IMR-90 (cell line): ENCODE measurements around the gene MROH2B. TPM values are rescaled to one million over a fixed set of nuclear protein-coding genes. Genes with fewer than 3 reads are reported as not detected.

Experiments used
- ATAC-seq: fragments of 200-7000 bp; cut with Tn5 transposase; 2 replicates; pipeline ENCODE4 v1.9.1; 2020; ENCODE audit warnings: low read depth, mild to moderate bottlenecking, moderate library complexity
- BruUV-seq: library from RNA; stranded (reverse); fragments of 400-500 nt; replicated peaks from 2 replicates; lab custom pipeline; 2021; lab: Mats Ljungman, UMichigan
- CTCF ChIA-PET: fragments of 300-600 bp; formaldehyde crosslinking; extraction: SDS; loops from one replicate; lab custom pipeline; 2021; ENCODE audit warnings: antibody characterized with exemption; lab: Yijun Ruan, JAX
- POLR2A ChIA-PET: fragments of 300-600 bp; sonication (Branson Sonifier 250); formaldehyde crosslinking; loops from one replicate; lab custom pipeline; 2022; ENCODE audit warnings: antibody characterized with exemption; ENCODE audit not compliant: unreplicated experiment; lab: Charles Lee
- DNase-seq: peaks from one replicate; pipeline ENCODE4 v3.0.0; 2013
- H2AFZ ChIP-seq: replicated peaks from 2 replicates; pipeline ENCODE3; 2013; ENCODE audit warnings: low read length, mild to moderate bottlenecking; ENCODE audit not compliant: poor library complexity
- H2AK5ac ChIP-seq: 2 replicates; pipeline ENCODE4 v1.6.1; 2013; ENCODE audit warnings: low read depth, low read length, inconsistent platforms
- H2AK9ac ChIP-seq: replicated peaks from 2 replicates; pipeline ENCODE3; 2013; ENCODE audit warnings: mild to moderate bottlenecking, low read depth, low read length, moderate library complexity; ENCODE audit not compliant: poor library complexity
- H2BK120ac ChIP-seq: 2 replicates; pipeline ENCODE4 v1.6.1; 2013; ENCODE audit warnings: low read depth, low read length, inconsistent platforms
- H2BK15ac ChIP-seq: 3 replicates; pipeline ENCODE4 v1.6.1; 2013; ENCODE audit warnings: low read depth, low read length, inconsistent platforms
- H2BK20ac ChIP-seq: 2 replicates; pipeline ENCODE4 v1.6.1; 2013; ENCODE audit warnings: low read depth, mild to moderate bottlenecking, inconsistent platforms, low read length, moderate library complexity
- H2BK5ac ChIP-seq: 2 replicates; pipeline ENCODE4 v1.6.1; 2013; ENCODE audit warnings: mild to moderate bottlenecking, low read depth, low read length, inconsistent platforms; ENCODE audit not compliant: poor library complexity, severe bottlenecking
- H3K14ac ChIP-seq: replicated peaks from 2 replicates; pipeline ENCODE4 v1.6.1; 2013; ENCODE audit warnings: low read depth, low read length, inconsistent platforms
- H3K18ac ChIP-seq: 2 replicates; pipeline ENCODE4 v1.6.1; 2013; ENCODE audit warnings: low read depth, low read length, control low read depth
- H3K23ac ChIP-seq: 2 replicates; pipeline ENCODE4 v1.6.1; 2013; ENCODE audit warnings: low read depth, low read length, inconsistent platforms
- H3K27ac ChIP-seq: 2 replicates; pipeline ENCODE4 v1.5.1; 2013; ENCODE audit warnings: mild to moderate bottlenecking, control low read depth, low read length; ENCODE audit not compliant: insufficient read depth
- H3K27me3 ChIP-seq: 2 replicates; pipeline ENCODE4 v1.6.1; 2013; ENCODE audit warnings: low read length; ENCODE audit not compliant: control insufficient read depth, insufficient read depth
- H3K36me3 ChIP-seq: 2 replicates; pipeline ENCODE4 v1.6.1; 2013; ENCODE audit warnings: low read length, mixed read lengths; ENCODE audit not compliant: control insufficient read depth, insufficient read depth
- H3K4ac ChIP-seq: 2 replicates; pipeline ENCODE4 v1.6.1; 2013; ENCODE audit warnings: low read depth, low read length, inconsistent platforms
- H3K4me1 ChIP-seq: 2 replicates; pipeline ENCODE4 v1.6.1; 2013; ENCODE audit warnings: low read length, mixed read lengths; ENCODE audit not compliant: control insufficient read depth, insufficient read depth
- H3K4me2 ChIP-seq: 2 replicates; pipeline ENCODE4 v1.6.1; 2013; ENCODE audit warnings: low read depth, mild to moderate bottlenecking, control low read depth, low read length, moderate library complexity
- H3K4me3 ChIP-seq: 2 replicates; pipeline ENCODE4 v1.5.1; 2013; ENCODE audit warnings: low read depth, mild to moderate bottlenecking, control low read depth, low read length, moderate library complexity; ENCODE audit not compliant: insufficient read depth
- H3K56ac ChIP-seq: 2 replicates; pipeline ENCODE4 v1.6.1; 2013; ENCODE audit warnings: low read length, inconsistent platforms; ENCODE audit not compliant: insufficient read depth; ENCODE audit errors: extremely low read depth
- H3K79me1 ChIP-seq, 2 experiments: 2 replicates each; pipeline ENCODE4 v1.6.1; 2013; ENCODE audit warnings: low read length in 2 of 2, inconsistent platforms in 1 of 2, low read depth in 1 of 2
- H3K9ac ChIP-seq: 2 replicates; pipeline ENCODE4 v1.6.1; 2013; ENCODE audit warnings: low read depth, low read length, control low read depth
- H3K9me1 ChIP-seq: 2 replicates; pipeline ENCODE4 v1.6.1; 2013; ENCODE audit warnings: low read length, inconsistent platforms; ENCODE audit not compliant: insufficient read depth
- H3K9me3 ChIP-seq: 2 replicates; pipeline ENCODE4 v1.6.1; 2013; ENCODE audit warnings: low read length; ENCODE audit not compliant: control insufficient read depth, insufficient read depth
- H4K20me1 ChIP-seq: 2 replicates; pipeline ENCODE4 v1.6.1; 2013; ENCODE audit warnings: low read length, inconsistent platforms; ENCODE audit not compliant: insufficient read depth
- H4K5ac ChIP-seq: 2 replicates; pipeline ENCODE4 v1.6.1; 2013; ENCODE audit warnings: mild to moderate bottlenecking, low read depth, low read length, control low read depth
- H4K8ac ChIP-seq, 2 experiments: 2 replicates each; pipeline ENCODE4 v1.6.1; 2013; ENCODE audit warnings: low read depth in 2 of 2, low read length in 2 of 2, control low read depth in 1 of 2, inconsistent platforms in 1 of 2
- H4K91ac ChIP-seq: 2 replicates; pipeline ENCODE4 v1.6.1; 2013; ENCODE audit warnings: low read depth, low read length, inconsistent platforms; ENCODE audit not compliant: insufficient read depth
- BHLHE40 ChIP-seq: fragments of 150-350 bp; IDR thresholded peaks from 2 replicates; pipeline ENCODE4 v1.6.1; 2016; ENCODE audit warnings: mild to moderate bottlenecking, low read depth, low read length
- CEBPB ChIP-seq: IDR thresholded peaks from 2 replicates; pipeline ENCODE4 v1.6.1; 2012; ENCODE audit warnings: low read depth, low read length, improper control_type of control experiment
- CHD1 ChIP-seq: IDR thresholded peaks from 2 replicates; pipeline ENCODE4 v1.6.1; 2012; ENCODE audit warnings: low read depth, low read length, improper control_type of control experiment
- ELK1 ChIP-seq: fragments of 150-350 bp; IDR thresholded peaks from 2 replicates; pipeline ENCODE4 v1.6.1; 2016; ENCODE audit warnings: low read depth, mild to moderate bottlenecking, low read length, moderate library complexity, borderline replicate concordance
- FOS ChIP-seq: fragments of 150-350 bp; IDR thresholded peaks from 2 replicates; pipeline ENCODE4 v1.6.1; 2016; ENCODE audit warnings: low read depth, low read length
- MAFK ChIP-seq: IDR thresholded peaks from 2 replicates; pipeline ENCODE4 v1.6.1; 2012; ENCODE audit warnings: low read depth, low read length, improper control_type of control experiment
- MAZ ChIP-seq: IDR thresholded peaks from 2 replicates; pipeline ENCODE4 v1.6.1; 2012; ENCODE audit warnings: low read depth, mild to moderate bottlenecking, low read length, improper control_type of control experiment, moderate library complexity, borderline replicate concordance
- MXI1 ChIP-seq: IDR thresholded peaks from 2 replicates; pipeline ENCODE4 v1.6.1; 2012; ENCODE audit warnings: low read depth, mild to moderate bottlenecking, low read length, moderate library complexity, borderline replicate concordance
- NFE2L2 ChIP-seq: fragments of 150-350 bp; IDR thresholded peaks from 2 replicates; pipeline ENCODE4 v1.6.1; 2016; ENCODE audit warnings: low read depth, mild to moderate bottlenecking, low read length
- RAD21 ChIP-seq: IDR thresholded peaks from 2 replicates; pipeline ENCODE4 v1.6.1; 2012; ENCODE audit warnings: low read length, improper control_type of control experiment
- RCOR1 ChIP-seq: IDR thresholded peaks from 2 replicates; pipeline ENCODE4 v1.6.1; 2012; ENCODE audit warnings: mild to moderate bottlenecking, low read length, improper control_type of control experiment; ENCODE audit not compliant: insufficient replicate concordance
- RFX5 ChIP-seq: IDR thresholded peaks from 2 replicates; pipeline ENCODE4 v1.8.0; 2012; ENCODE audit warnings: low read depth, mild to moderate bottlenecking, low read length, moderate library complexity
- SMC3 ChIP-seq: fragments of 150-350 bp; IDR thresholded peaks from 2 replicates; pipeline ENCODE4 v1.6.1; 2016; ENCODE audit warnings: low read depth, mild to moderate bottlenecking, antibody characterized with exemption, low read length, moderate library complexity
- USF2 ChIP-seq: fragments of 150-350 bp; IDR thresholded peaks from 2 replicates; pipeline ENCODE4 v1.6.1; 2017; ENCODE audit warnings: mild to moderate bottlenecking, antibody characterized with exemption, low read length, low read depth
- WGBS, 2 experiments: methylation state at CpG; one replicate each; pipeline versions ENCODE4 v1.1.5 to v1.1.7; 2013; ENCODE audit warnings: missing lambda C conversion rate in 2 of 2; ENCODE audit not compliant: insufficient read length in 1 of 2; ENCODE audit errors: extremely low coverage in 2 of 2; 5-methylcytosine and 5-hydroxymethylcytosine counted together
- dilution Hi-C: fragments of 300-500 bp; cut with HindIII; formaldehyde crosslinking; loops from one replicate; pipeline ENCODE4 v1.14.3; 2018; ENCODE audit warnings: low sequenced_read_pairs; ENCODE audit not compliant: unreplicated experiment
- in situ Hi-C: fragments of 300-500 bp; cut with MboI; formaldehyde crosslinking; loops from 3 replicates; pipeline ENCODE4 v1.14.3; 2019; ENCODE audit warnings: low sequenced_read_pairs, inconsistent platforms, mixed read lengths
- intact Hi-C: fragments of 100-400 bp; cut with micrococcal nuclease; formaldehyde crosslinking; loops from 2 replicates; pipeline ENCODE4 v1.10.0; 2022
- polyA plus RNA-seq, 3 experiments: library from polyadenylated mRNA; depleted of rRNA; stranded (reverse); fragments of >200 nt; gene quantifications; 2 replicates each; pipeline ENCODE4 v1.2.3, GENCODE V29; 2012; ENCODE audit warnings: low replicate concordance in 1 of 3
- total RNA-seq: library from RNA; depleted of rRNA; stranded (reverse); fragments of >200 nt; gene quantifications from 2 replicates; pipeline ENCODE4 v1.2.3, GENCODE V29; 2012

Gene MROH2B
- total and polyA plus RNA-seq, 2 of the 4 experiments (the other 2 are of a cell fraction) = not detected

GRCh38 chr5:41010572-41010971 lies 60.6 kb downstream of the MROH2B start:
- in situ Hi-C loops (no loop called here), dilution Hi-C loops (no loop called here), intact Hi-C loops (loop anchor here (5.0 kb wide), 1 partner anchor 42 kb away; no protein-coding TSS in a partner anchor)
- ChIA-PET POLR2A (no interaction called here), CTCF (no interaction called here)
- TF ChIP-seq ELK1 (no peak), MAFK (no peak), MAZ (no peak), MXI1 (no peak), RFX5 (no peak), SMC3 (no peak), BHLHE40 (no peak), RAD21 (no peak), NFE2L2 (no peak), RCOR1 (no peak), FOS (no peak), CHD1 (no peak), USF2 (no peak), CEBPB (no peak)
- Histone ChIP-seq H2AK5ac (no peak overlapping the region), H4K91ac (no peak overlapping the region), H3K27me3 (no peaks in the 10 kb centered on the region), H2BK20ac (no peak overlapping the region; the same call in 1 of the 2 replicates), H3K9ac (no peak overlapping the region), H3K27ac (no peak overlapping the region), H2AFZ (no peak overlapping the region), H4K8ac (no peak overlapping the region), H3K4me1 (no peaks in the 10 kb centered on the region), H2BK5ac (no peak overlapping the region), H3K9me3 (no peaks in the 10 kb centered on the region), H2BK15ac (no peak overlapping the region), H3K18ac (no peak overlapping the region), H3K79me1 (no peaks in the 10 kb centered on the region), H4K20me1 (no peaks in the 10 kb centered on the region), H3K4ac (no peak overlapping the region), H2BK120ac (no peak overlapping the region), H3K23ac (no peak overlapping the region), H3K4me2 (no peak overlapping the region), H3K56ac (no peak overlapping the region), H3K14ac (no peak overlapping the region), H3K36me3 (no peaks in the 10 kb centered on the region), H4K5ac (no peak overlapping the region), H3K9me1 (no peaks in the 10 kb centered on the region), H2AK9ac (no peak overlapping the region), H3K4me3 (no peak overlapping the region)
- no TSS peak for BruUV-seq
- no CpG with 5 or more reads among the region's 6 CpGs for WGBS, 2 experiments
- ATAC-seq (no peak), DNase-seq (no peak)
